Fibroblast of pulmonary artery (primary cell): ENCODE data around the gene DOCK4.
A peak's percentile ranks its signal among the peaks of the same experiment; 100 is the strongest.

Source experiments
- DNase-seq: peaks from one replicate; pipeline ENCODE4 v3.0.0-alpha.2; 2010; ENCODE audit warnings: low read depth
- H3K4me3 ChIP-seq: replicated peaks from 2 replicates; pipeline ENCODE4 v1.5.1; 2011; ENCODE audit warnings: low read depth, mild to moderate bottlenecking, control low read depth, low read length, moderate library complexity
- CTCF ChIP-seq: IDR thresholded peaks from 2 replicates; pipeline ENCODE4 v1.5.1; 2011; ENCODE audit warnings: mild to moderate bottlenecking, control low read depth, low read length, inconsistent platforms; ENCODE audit errors: missing control alignments

Gene DOCK4

GRCh38 chr7:112014347-112014746 is 191.9 kb downstream of the DOCK4 start:
- TF ChIP-seq CTCF = no peak
- no peak for DNase-seq
- H3K4me3 ChIP-seq = no peak overlapping the region

- H3K4me3 ChIP-seq = no peak overlapping the region
- TF ChIP-seq CTCF = no peak
- DNase-seq = no peak
These were observed 192.9 kb downstream of the DOCK4 start for GRCh38 chr7:112013274-112013673.

GRCh38 chr7:112012242-112012641 is 194.0 kb downstream of the DOCK4 start:
- TF ChIP-seq CTCF = no peak
- no peak overlapping the region for H3K4me3 ChIP-seq

GRCh38 chr7:112010994-112011393 is 195.2 kb downstream of the DOCK4 start:
- no peak overlapping the region for H3K4me3 ChIP-seq
- DNase-seq = no peak
- no peak for TF ChIP-seq CTCF

More at GRCh38 chr7:112012242-112012641, 194.0 kb downstream of the DOCK4 start:
- DNase-seq = no peak

- no peak overlapping the region for H3K4me3 ChIP-seq
- DNase-seq = no peak
- no peak for TF ChIP-seq CTCF
These were observed 196.1 kb downstream of the DOCK4 start for GRCh38 chr7:112010109-112010508.

GRCh38 chr7:112009081-112009480 is 197.1 kb downstream of the DOCK4 start:
- TF ChIP-seq CTCF = no peak
- DNase-seq = peak; percentile 73
- no peak overlapping the region for H3K4me3 ChIP-seq

- DNase-seq = no peak
- no peak overlapping the region for H3K4me3 ChIP-seq
- no peak for TF ChIP-seq CTCF
These were observed 199.0 kb downstream of the DOCK4 start for GRCh38 chr7:112007185-112007584.
